GM23338 (cell line): ENCODE data around the gene GNPDA1.

ENCODE experiments used
- EZH2 ChIP-seq: fragments of 200-600 bp; sonication (generic); IDR thresholded peaks from one replicate; pipeline ENCODE4 v1.8.0; 2017; ENCODE audit warnings: antibody characterized with exemption, mild to moderate bottlenecking, low read depth; ENCODE audit not compliant: unreplicated experiment
- EZH2phosphoT487 ChIP-seq: fragments of 200-600 bp; sonication (generic); IDR thresholded peaks from one replicate; pipeline ENCODE4 v1.8.1; 2018; ENCODE audit warnings: antibody characterized with exemption; ENCODE audit not compliant: unreplicated experiment
- POLR2AphosphoS5 ChIP-seq: IDR thresholded peaks from 2 replicates; pipeline ENCODE4 v1.6.1; 2016; ENCODE audit warnings: antibody characterized with exemption, low read depth
- ZNF114 ChIP-seq: fragments of 250-450 bp; sonication (Bioruptor Pico); IDR thresholded peaks from 2 replicates; pipeline ENCODE4 v1.5.0; 2020; ENCODE audit warnings: mild to moderate bottlenecking, moderate library complexity
- ZNF331 ChIP-seq: fragments of 250-450 bp; sonication (Bioruptor Pico); IDR thresholded peaks from 2 replicates; pipeline ENCODE4 v1.5.0; 2020; ENCODE audit warnings: low read depth, mild to moderate bottlenecking, moderate library complexity
- TF ChIP-seq, protein P1 (sequence below), 2 experiments: fragments of 200-600 bp in 1 of 2; sonication (generic) in 1 of 2; conservative IDR thresholded peaks; 2 replicates each; pipeline versions ENCODE4 v1.5.1 to v1.6.1; 2016 to 2017; ENCODE audit warnings: antibody characterized with exemption in 2 of 2, low read depth in 2 of 2, mild to moderate bottlenecking in 2 of 2, moderate library complexity in 1 of 2
- TF ChIP-seq, protein P2 (sequence below): IDR thresholded peaks from one replicate; pipeline ENCODE4 v1.6.1; 2018; ENCODE audit warnings: antibody characterized with exemption; ENCODE audit not compliant: unreplicated experiment

DNA sequence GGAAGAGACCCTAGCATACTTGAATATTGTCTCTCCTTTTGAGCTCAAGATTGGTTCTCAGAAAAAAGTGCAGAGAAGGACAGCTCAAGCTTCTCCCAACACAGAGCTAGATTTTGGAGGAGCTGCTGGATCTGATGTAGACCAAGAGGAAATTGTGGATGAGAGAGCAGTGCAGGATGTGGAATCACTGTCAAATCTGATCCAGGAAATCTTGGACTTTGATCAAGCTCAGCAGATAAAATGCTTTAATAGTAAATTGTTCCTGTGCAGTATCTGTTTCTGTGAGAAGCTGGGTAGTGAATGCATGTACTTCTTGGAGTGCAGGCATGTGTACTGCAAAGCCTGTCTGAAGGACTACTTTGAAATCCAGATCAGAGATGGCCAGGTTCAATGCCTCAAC, 34.4 kb downstream of the GNPDA1 start:
- TF ChIP-seq POLR2AphosphoS5 (no peak), ZNF114 (CRISPR knock-in tag) (no peak), EZH2phosphoT487 (no peak), EZH2 (no peak), ZNF331 (CRISPR knock-in tag) (no peak)
- TF ChIP-seq, protein P1, sequence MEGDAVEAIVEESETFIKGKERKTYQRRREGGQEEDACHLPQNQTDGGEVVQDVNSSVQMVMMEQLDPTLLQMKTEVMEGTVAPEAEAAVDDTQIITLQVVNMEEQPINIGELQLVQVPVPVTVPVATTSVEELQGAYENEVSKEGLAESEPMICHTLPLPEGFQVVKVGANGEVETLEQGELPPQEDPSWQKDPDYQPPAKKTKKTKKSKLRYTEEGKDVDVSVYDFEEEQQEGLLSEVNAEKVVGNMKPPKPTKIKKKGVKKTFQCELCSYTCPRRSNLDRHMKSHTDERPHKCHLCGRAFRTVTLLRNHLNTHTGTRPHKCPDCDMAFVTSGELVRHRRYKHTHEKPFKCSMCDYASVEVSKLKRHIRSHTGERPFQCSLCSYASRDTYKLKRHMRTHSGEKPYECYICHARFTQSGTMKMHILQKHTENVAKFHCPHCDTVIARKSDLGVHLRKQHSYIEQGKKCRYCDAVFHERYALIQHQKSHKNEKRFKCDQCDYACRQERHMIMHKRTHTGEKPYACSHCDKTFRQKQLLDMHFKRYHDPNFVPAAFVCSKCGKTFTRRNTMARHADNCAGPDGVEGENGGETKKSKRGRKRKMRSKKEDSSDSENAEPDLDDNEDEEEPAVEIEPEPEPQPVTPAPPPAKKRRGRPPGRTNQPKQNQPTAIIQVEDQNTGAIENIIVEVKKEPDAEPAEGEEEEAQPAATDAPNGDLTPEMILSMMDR (conservative IDR thresholded peaks at IDR 0.05; ENCODE audit: low read depth in 2 of 2), result no peak
- TF ChIP-seq, protein P2, sequence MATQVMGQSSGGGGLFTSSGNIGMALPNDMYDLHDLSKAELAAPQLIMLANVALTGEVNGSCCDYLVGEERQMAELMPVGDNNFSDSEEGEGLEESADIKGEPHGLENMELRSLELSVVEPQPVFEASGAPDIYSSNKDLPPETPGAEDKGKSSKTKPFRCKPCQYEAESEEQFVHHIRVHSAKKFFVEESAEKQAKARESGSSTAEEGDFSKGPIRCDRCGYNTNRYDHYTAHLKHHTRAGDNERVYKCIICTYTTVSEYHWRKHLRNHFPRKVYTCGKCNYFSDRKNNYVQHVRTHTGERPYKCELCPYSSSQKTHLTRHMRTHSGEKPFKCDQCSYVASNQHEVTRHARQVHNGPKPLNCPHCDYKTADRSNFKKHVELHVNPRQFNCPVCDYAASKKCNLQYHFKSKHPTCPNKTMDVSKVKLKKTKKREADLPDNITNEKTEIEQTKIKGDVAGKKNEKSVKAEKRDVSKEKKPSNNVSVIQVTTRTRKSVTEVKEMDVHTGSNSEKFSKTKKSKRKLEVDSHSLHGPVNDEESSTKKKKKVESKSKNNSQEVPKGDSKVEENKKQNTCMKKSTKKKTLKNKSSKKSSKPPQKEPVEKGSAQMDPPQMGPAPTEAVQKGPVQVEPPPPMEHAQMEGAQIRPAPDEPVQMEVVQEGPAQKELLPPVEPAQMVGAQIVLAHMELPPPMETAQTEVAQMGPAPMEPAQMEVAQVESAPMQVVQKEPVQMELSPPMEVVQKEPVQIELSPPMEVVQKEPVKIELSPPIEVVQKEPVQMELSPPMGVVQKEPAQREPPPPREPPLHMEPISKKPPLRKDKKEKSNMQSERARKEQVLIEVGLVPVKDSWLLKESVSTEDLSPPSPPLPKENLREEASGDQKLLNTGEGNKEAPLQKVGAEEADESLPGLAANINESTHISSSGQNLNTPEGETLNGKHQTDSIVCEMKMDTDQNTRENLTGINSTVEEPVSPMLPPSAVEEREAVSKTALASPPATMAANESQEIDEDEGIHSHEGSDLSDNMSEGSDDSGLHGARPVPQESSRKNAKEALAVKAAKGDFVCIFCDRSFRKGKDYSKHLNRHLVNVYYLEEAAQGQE, result no peak
